NCI-H524 (cell line): ENCODE data around the gene ERC1.
"Not testable (repeated sequence)": the region's sequence is repeated elsewhere in the genome, so short reads cannot be mapped to it uniquely, and the experiment has no call there.

ENCODE experiments used
- DNase-seq, 2 experiments: peaks; one replicate each; lab custom pipeline; 2025; lab: John Stamatoyannopoulos, UW

The ERC1 gene

DNA sequence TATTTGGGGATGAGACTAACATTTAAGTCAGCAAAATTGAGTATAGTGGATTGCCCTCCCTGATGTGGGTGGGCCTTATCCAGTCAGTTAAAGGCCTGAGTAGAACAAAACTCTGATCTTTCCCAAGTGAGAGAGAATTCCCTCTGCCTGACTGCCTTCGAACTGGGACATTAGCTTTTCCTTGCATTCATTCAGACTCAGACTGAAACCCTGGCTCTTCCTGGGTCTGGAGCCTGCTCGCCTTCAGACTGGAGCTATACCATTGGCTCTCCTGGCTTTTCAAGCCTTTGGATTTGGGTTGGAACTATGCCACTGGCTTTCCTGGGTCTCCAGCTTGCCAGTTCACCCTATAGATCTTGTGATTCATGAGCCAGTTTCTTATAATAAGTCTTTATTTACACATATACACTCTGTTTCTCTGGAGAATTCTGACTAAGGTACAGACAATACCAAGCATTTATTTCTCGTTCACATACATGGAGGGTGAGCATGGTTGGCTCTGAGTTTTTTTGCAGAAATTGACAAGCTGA is 296.5 kb downstream of the ERC1 start:
- DNase-seq: no peak

- DNase-seq: no peak
These were observed 297.3 kb downstream of the ERC1 start for GRCh38 chr12:1288333-1288732.

DNA sequence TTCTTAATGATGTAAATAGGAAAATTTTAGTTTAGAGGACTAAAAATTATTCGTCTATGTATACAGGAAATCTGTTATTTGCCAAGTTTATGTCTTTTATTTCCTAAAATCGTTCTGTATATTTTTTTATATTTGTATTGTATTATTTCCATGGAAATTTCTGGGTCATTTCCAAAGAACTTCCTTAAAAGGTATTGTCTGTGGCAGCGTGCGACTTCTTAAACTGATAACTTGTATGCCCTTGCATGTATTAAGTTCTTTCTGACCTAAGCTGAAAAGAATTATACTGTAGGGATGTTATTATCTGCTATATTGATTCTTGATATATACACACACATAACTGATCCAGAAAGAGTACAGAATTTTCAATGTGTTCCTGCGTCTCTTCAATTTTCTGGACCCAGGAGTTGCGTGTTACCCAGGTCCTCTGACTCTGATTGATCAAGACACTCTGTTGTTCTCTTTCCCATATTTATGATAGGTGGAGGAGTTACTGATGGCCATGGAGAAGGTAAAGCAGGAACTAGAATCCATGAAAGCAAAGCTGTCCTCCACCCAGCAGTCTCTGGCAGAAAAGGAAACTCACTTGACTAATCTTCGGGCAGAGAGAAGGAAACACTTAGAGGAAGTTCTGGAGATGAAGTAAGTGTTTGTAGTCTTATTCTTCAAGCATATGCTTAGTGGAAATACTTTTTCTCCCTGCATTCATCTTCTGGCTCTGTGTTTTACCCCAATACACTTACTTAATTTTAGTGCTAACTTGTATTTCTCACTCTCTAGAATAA is 298.5 kb downstream of the ERC1 start:
- DNase-seq: no peak

- no peak for DNase-seq
These were observed 299.7 kb downstream of the ERC1 start for GRCh38 chr12:1290716-1291115.

DNA sequence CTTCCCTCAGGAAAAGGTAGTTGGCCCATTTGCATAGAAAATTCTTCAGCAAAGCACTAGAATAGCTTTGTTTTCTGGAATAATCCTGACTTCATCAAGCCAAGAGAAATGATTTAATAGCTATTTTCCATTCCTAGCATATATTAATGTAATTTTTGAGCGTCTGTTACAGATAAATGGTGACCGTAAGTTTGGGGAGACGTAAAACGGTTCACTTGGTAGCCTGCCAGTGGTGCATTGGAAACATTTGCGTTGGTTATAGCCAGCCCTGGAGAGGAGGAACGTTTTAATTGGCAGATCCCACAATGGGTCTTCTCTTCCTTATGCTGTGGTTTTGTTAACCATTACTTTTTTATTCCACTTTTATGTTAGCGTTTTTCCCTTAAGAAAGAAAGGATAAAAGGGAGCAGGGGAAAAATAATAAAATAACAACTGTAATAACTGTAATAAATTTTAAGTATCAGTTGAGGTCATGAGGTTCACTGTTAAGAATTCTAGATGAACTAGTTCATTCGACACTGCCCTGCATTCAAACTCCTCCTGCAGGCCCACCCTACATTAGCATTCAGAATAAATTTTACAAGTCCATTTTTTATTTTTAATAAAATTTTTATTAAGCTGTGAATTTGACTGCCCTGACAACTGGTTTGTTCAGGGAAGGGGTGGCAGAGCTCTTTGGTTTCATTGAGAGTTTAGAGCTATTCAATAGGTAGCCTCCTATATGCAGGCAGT is 300.7 kb downstream of the ERC1 start:
- DNase-seq: no peak

DNA sequence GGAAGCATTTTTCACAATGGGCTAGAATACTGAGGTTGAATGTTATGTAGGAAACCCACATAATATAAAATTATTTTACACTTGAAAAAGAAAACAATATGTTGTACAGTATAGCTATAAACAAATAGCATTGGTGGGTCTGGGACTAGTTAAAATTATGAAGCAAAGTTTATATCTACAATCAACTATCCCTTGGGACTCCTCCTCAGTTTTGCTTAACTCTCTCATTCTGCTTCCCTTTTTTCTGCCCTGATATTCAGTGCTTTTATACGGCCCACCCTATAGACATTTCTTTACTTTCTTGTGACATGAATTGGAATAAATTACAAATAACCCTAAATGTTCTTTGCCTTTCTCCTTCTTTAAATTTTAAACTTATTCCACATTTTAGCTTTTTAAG is 302.9 kb downstream of the ERC1 start:
- no peak for DNase-seq

- no peak for DNase-seq
These were observed 306.2 kb downstream of the ERC1 start for GRCh38 chr12:1297206-1297605.

DNA sequence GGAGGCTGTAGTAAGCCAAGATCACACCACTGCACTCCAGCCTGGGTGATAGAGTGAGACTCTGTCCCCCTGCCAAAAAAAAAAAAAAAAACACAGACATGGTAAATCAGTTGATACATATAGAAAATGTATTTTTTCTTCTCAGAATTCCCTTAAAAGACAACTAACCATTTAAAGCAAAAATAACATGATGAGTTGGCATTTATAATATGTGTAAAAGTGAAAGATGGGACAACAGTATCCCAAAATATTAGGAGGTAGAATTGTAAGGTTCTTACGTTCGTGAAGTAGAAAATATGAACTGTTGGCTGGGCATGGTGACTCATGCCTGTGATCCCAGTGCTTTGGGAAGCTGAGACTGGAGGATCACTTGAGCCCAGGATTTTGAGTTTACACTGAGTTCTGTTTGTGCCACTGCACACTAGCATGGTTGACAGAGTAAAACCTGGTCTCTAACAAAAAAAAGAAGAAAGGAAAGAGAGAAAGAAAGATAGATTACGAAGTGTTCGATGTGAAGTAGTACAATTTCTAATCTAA is 306.7 kb downstream of the ERC1 start:
- no peak for DNase-seq

- DNase-seq: no peak
These were observed 309.4 kb downstream of the ERC1 start for GRCh38 chr12:1300460-1300859.

GRCh38 chr12:1302201-1302870 is 311.3 kb downstream of the ERC1 start:
- DNase-seq: no peak

GRCh38 chr12:1305063-1305434 is 314.0 kb downstream of the ERC1 start:
- no peak for DNase-seq

DNA sequence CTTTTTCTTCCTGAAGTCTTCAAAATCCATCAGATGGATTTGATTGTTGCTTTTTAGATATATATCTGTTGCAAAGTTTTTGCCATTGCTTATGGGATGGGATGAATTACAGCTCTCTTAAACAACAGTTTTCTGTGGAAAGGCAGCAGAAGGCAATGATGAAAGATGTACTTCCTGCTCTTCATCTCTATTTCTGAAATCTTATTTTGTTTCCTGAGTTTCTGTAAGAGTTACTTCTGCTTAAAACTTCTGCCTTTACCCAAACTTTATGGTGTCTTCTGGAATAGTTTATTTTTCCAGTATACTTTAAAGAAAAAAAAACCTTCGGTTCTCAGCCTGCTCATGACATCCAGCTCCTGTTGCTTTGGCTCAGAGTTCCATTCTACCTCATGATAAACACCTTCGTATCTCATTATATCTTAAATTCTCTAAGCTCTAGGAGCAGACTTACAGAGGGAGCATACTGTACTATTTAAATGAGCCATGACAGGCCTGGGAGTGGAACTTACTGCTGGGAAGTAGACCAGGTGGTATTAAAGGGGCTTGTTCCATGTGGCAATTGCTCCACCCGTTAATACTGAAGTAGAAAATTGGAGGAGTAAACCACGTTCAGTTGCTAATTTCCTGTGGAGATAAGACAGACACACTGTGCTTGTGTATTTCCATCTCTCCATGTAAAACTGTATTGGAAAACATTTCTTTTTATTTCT is 314.9 kb downstream of the ERC1 start:
- no peak for DNase-seq

GRCh38 chr12:1306817-1307216 is 315.8 kb downstream of the ERC1 start:
- DNase-seq: no peak

DNA sequence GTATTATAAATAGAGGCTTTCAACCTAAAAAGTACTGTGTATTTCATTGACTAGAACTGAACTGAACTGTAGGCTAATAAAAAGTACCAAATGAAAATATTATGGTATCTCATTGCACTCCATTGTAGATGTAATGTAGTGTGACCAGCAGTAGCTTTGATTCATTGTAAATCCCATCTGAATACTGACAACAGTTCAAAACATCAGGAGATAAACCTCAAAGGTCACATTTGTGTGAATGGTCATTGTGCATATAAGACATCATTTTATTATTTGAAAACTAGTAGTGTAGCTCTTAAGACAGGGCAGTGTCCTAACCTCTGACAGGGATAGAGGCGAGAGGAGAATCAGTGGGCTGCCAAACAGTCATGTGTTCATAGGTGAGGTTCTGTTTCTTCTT is 316.8 kb downstream of the ERC1 start:
- DNase-seq: no peak

DNA sequence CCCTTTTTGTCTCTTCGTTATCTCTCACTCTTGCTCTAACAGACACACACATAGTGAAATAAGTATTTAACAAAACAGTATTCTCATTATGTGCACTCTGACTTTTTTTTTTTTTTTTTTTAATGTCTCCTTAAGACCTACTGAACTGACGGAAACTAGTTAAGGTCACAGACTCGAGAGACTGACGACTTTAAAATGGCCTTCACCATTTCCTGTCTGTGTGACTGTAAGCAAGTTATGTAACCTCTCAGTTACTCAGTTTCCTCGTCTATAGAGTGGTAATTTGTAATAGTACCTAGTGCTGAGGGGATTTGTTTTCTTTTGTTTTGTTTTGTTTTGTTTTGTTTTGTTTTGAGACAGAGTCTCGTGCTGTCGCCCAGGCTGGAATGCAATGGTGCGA is 318.6 kb downstream of the ERC1 start:
- DNase-seq: no peak

DNA sequence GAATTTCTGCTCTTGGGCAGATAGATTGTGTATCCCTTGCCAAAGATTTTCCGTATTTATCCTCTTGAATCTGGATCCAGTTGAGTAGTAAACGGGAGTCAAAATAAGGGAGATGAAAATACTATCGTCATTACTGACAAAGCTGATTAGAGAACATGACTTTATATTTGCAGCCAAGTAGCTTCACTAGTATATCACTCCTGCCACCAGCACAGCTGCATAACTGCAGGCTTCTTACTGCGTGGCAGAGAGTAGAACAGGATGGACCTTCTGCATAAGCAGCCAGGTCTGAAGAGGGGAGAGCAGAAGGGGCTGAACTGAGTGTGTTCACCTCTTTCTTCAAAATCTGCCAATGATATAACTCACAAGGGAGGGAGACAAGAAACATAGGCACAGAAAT is 319.6 kb downstream of the ERC1 start:
- DNase-seq: no peak

DNA sequence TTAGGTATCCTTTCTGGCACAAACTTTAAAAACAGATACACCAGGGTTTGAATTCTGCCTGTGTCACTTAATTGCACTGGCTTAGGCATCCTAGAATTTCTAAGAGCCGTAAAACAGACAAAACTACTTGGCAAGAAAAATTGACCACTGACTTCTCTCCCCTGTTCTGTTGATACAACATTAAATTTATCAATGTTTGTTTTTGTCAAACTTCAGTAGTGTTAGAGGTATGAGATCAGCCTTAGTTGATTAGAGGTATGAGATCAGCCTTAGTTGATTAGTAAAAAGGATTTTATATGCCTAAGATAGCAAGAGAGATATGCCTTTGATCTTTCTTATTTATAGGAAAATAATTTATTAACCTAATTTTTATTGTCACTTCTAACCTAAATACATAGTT is 320.1 kb downstream of the ERC1 start:
- DNase-seq: no peak

- no peak for DNase-seq
These were observed 322.9 kb downstream of the ERC1 start for GRCh38 chr12:1313906-1314305.

GRCh38 chr12:1314523-1314922 is 323.5 kb downstream of the ERC1 start:
- DNase-seq: no peak

DNA sequence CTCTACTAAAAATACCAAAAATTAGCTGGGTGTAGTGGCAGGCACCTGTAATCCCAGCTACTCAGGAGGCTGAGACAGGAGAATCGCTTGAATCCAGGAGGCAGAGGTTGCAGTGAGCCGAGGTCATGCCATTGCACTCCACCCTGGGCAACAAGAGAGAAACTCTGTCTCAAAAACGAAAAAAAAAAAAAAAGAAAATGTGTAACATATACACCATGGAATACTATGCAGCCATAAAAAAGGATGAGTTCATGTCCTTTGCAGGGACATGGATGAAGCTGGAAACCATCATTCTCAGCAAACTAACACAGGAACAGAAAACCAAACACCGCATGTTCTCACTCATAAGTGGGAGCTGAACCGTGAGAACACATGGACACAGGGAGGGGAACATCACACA is 326.0 kb downstream of the ERC1 start:
- not testable (repeated sequence) for DNase-seq

GRCh38 chr12:1318327-1319031 is 327.5 kb downstream of the ERC1 start:
- no peak for DNase-seq
